B cell (primary cell): ENCODE measurements around the gene CDH13. TPM values are rescaled to one million over a fixed set of nuclear protein-coding genes. Genes with fewer than 3 reads are reported as not detected.

Experiments used
- ATAC-seq: fragments of 200-7000 bp; cut with Tn5 transposase; one replicate; pipeline ENCODE4 v1.10.0; 2021; ENCODE audit warnings: low read depth, mild to moderate bottlenecking, moderate number of reproducible peaks, moderate library complexity
- CTCF ChIA-PET: fragments of 350-600 bp; sonication (Branson Sonifier 250); formaldehyde crosslinking; loops from one replicate; lab custom pipeline; 2021; ENCODE audit warnings: antibody characterized with exemption, inconsistent platforms; lab: Charles Lee
- POLR2A ChIA-PET: fragments of 350-600 bp; sonication (Branson Sonifier 250); formaldehyde crosslinking; loops from one replicate; lab custom pipeline; 2021; ENCODE audit warnings: antibody characterized with exemption; lab: Charles Lee
- DNase-seq: peaks from one replicate; pipeline ENCODE4 v3.0.0; 2013
- H2AFZ ChIP-seq: 2 replicates; pipeline ENCODE4 v1.6.1; 2012; ENCODE audit warnings: mild to moderate bottlenecking, low read depth, low read length; ENCODE audit not compliant: insufficient read depth, poor library complexity, severe bottlenecking
- H3K27ac ChIP-seq, 2 donors: 1 replicate in 1 of 2; 2 replicates in 1 of 2; pipeline ENCODE4 v1.5.1; 2012 to 2013; ENCODE audit warnings: low read length in 2 of 2, mild to moderate bottlenecking in 2 of 2, moderate library complexity in 1 of 2
- H3K27me3 ChIP-seq, 4 experiments: fragments of 200-600 bp in 1 of 4; sonication (generic) in 1 of 4; replicated peaks in 1 of 4; 1 replicate in 2 of 4; 2 replicates in 2 of 4; pipeline versions ENCODE4 v1.6.1 to v1.7.0; 2013 to 2016; ENCODE audit warnings: low read length in 3 of 4, mild to moderate bottlenecking in 2 of 4, mixed read lengths in 1 of 4, moderate library complexity in 1 of 4; ENCODE audit not compliant: insufficient read depth in 4 of 4, control insufficient read depth in 3 of 4; ENCODE audit errors: control extremely low read depth in 1 of 4
- H3K36me3 ChIP-seq, 2 experiments: replicated peaks in 1 of 2; 1 replicate in 1 of 2; 2 replicates in 1 of 2; pipeline versions ENCODE4 v1.6.1 to v1.7.1; 2013; ENCODE audit warnings: low read length in 1 of 2; ENCODE audit not compliant: insufficient read depth in 2 of 2, control insufficient read depth in 1 of 2; ENCODE audit errors: control extremely low read depth in 1 of 2, extremely low read depth in 1 of 2
- H3K4me1 ChIP-seq, 2 donors: fragments of 200-600 bp in 1 of 2; sonication (generic) in 1 of 2; 1 replicate in 1 of 2; 2 replicates in 1 of 2; pipeline versions ENCODE4 v1.5.1 to v1.6.1; 2013 to 2017; ENCODE audit warnings: low read length in 2 of 2; ENCODE audit not compliant: control insufficient read depth in 2 of 2, insufficient read depth in 2 of 2
- H3K4me2 ChIP-seq: replicated peaks from 2 replicates; pipeline ENCODE3; 2012; ENCODE audit warnings: mild to moderate bottlenecking, low read depth, low read length; ENCODE audit not compliant: poor library complexity, severe bottlenecking
- H3K4me3 ChIP-seq, 5 experiments: fragments of 200-600 bp in 1 of 5; sonication (generic) in 1 of 5; 1 replicate in 3 of 5; 2 replicates in 2 of 5; pipeline versions ENCODE4 v1.5.1 to v1.7.0; 2011 to 2016; ENCODE audit warnings: low read length in 4 of 5, mild to moderate bottlenecking in 4 of 5, low read depth in 2 of 5, control low read depth in 1 of 5, moderate library complexity in 1 of 5; ENCODE audit not compliant: insufficient read depth in 1 of 5; ENCODE audit errors: control extremely low read depth in 1 of 5, extremely low read depth in 1 of 5
- H3K79me2 ChIP-seq: fragments of 200-600 bp; sonication (generic); one replicate; pipeline ENCODE4 v1.6.0; 2016; ENCODE audit warnings: low read length; ENCODE audit not compliant: control insufficient read depth, insufficient read depth
- H3K9ac ChIP-seq: fragments of 200-600 bp; sonication (generic); 2 replicates; pipeline ENCODE4 v1.6.1; 2017; ENCODE audit warnings: mild to moderate bottlenecking, low read length, moderate library complexity
- H3K9me3 ChIP-seq, 3 donors: one replicate each; pipeline versions ENCODE4 v1.6.1 to v1.7.1; 2013; ENCODE audit warnings: low read length in 2 of 3; ENCODE audit not compliant: control insufficient read depth in 2 of 3, insufficient read depth in 1 of 3; ENCODE audit errors: control extremely low read depth in 1 of 3
- H4K20me1 ChIP-seq: 2 replicates; pipeline ENCODE4 v1.6.0; 2012; ENCODE audit warnings: mild to moderate bottlenecking, low read length; ENCODE audit not compliant: insufficient read depth, control insufficient read depth, poor library complexity, severe bottlenecking
- H3K27ac Mint-ChIP-seq: one replicate; pipeline ENCODE4 v1.8.0; 2021; ENCODE audit warnings: mixed read lengths
- H3K27me3 Mint-ChIP-seq: one replicate; pipeline ENCODE4 v1.8.0; 2021; ENCODE audit warnings: mixed read lengths
- H3K4me1 Mint-ChIP-seq: one replicate; pipeline ENCODE4 v1.8.0; 2021; ENCODE audit warnings: mixed read lengths
- H3K4me3 Mint-ChIP-seq: one replicate; pipeline ENCODE4 v1.8.0; 2021; ENCODE audit warnings: mixed read lengths
- H3K9me3 Mint-ChIP-seq: one replicate; pipeline ENCODE4 v1.8.0; 2022; ENCODE audit warnings: mixed read lengths; ENCODE audit not compliant: insufficient read depth
- CTCF ChIP-seq: fragments of 200-600 bp; IDR thresholded peaks from one replicate; pipeline ENCODE4 v1.8.0; 2022; ENCODE audit warnings: antibody characterized with exemption, mild to moderate bottlenecking
- EZH2 ChIP-seq: IDR thresholded peaks from 2 replicates; pipeline ENCODE4 v1.6.1; 2012; ENCODE audit warnings: borderline replicate concordance, low read depth, mild to moderate bottlenecking, moderate library complexity, low read length; ENCODE audit not compliant: insufficient read depth, poor library complexity, severe bottlenecking
- WGBS: methylation state at CpG from one replicate; pipeline ENCODE4 v1.1.5; 2013; ENCODE audit warnings: missing lambda C conversion rate; ENCODE audit not compliant: insufficient coverage; 5-methylcytosine and 5-hydroxymethylcytosine counted together
- intact Hi-C: fragments of 100-400 bp; cut with micrococcal nuclease; formaldehyde crosslinking; loops from one replicate; pipeline ENCODE4 v1.10.0; 2022
- polyA plus RNA-seq: library from polyadenylated mRNA; depleted of rRNA; stranded (reverse); fragments of >200 nt; gene quantifications from 2 replicates; pipeline ENCODE4 v1.2.3, GENCODE V29; 2012
- total RNA-seq, 2 donors: library from RNA; stranded (reverse); fragments of 120-200 nt in 1 of 2; gene quantifications; 1 replicate in 1 of 2; 2 replicates in 1 of 2; pipeline versions ENCODE4 v1.2.3 to v1.2.4, GENCODE V29; 2013 to 2022

The CDH13 gene
- total and polyA plus RNA-seq, 2 donors (not counting 1 experiment from before 2014, with no cell fraction given), result not detected

DNA sequence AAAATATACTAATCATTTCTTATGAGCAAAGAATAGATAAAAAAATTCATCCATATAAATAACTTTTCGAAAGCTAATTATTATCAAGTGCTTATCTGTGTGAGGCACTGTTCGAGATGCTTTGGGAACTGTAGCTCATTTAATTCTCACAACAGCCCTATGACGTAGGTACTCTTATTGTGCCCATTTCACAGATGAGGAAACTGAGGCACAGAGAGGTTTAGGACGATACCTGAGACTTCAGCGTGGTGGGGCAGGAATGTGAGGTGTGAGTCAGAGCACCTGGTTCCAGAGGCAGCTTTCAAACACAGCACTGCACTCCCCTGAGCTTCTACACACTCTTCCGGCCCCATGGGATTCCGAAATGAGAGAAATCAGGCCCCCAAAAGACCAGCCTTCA is 995.2 kb downstream of the CDH13 start:
- peaks cover 5% of the 10 kb centered on the region for H3K27me3 Mint-ChIP-seq
- H3K4me1 Mint-ChIP-seq, result no peaks in the 10 kb centered on the region
- 84% methylated on average over 6 of the region's 7 CpGs for WGBS
- Histone ChIP-seq H3K27me3 (no peaks in the 10 kb centered on the region), H2AFZ (no peak overlapping the region), H3K79me2 (no peaks in the 10 kb centered on the region), H3K9ac (no peak overlapping the region), H3K4me2 (no peak overlapping the region), H3K9me3 (no peaks in the 10 kb centered on the region), H3K4me1 (no peaks in the 10 kb centered on the region), H3K27ac (no peak overlapping the region), H3K4me3 (no peak overlapping the region), H3K36me3 (no peaks in the 10 kb centered on the region), H4K20me1 (no peaks in the 10 kb centered on the region)
- no peaks in the 10 kb centered on the region for H3K9me3 Mint-ChIP-seq
- intact Hi-C loops, result no loop called here
- ChIA-PET CTCF (interaction anchor here (0.7 kb wide), 1 partner anchor 206 kb away, joined by 4 read pairs; no protein-coding TSS in a partner anchor), POLR2A (no interaction called here)
- DNase-seq (no peak), ATAC-seq (no peak)
- no peak overlapping the region for H3K4me3 Mint-ChIP-seq
- TF ChIP-seq EZH2 (no peak), CTCF (no peak)
- no peak overlapping the region for H3K27ac Mint-ChIP-seq

GRCh38 chr16:83623091-83623730 is 996.4 kb downstream of the CDH13 start:
- no peak for ATAC-seq
- WGBS, result 79% methylated on average over 17 of the region's 17 CpGs
- DNase-seq, result no peak
- H3K9me3 ChIP-seq, result no peaks in the 10 kb centered on the region
- no peaks in the 10 kb centered on the region for H3K79me2 ChIP-seq
- Mint-ChIP-seq H3K4me1 (no peaks in the 10 kb centered on the region), H3K4me3 (no peak overlapping the region), H3K9me3 (no peaks in the 10 kb centered on the region), H3K27me3 (peaks cover 5% of the 10 kb centered on the region), H3K27ac (no peak overlapping the region)
- H4K20me1 ChIP-seq, result no peaks in the 10 kb centered on the region
- TF ChIP-seq EZH2 (no peak), CTCF (no peak)
- H3K4me2 ChIP-seq, result no peak overlapping the region
- CTCF ChIA-PET, result interaction anchor here (0.6 kb wide), 1 partner anchor 177 kb away, joined by 3 read pairs; no protein-coding TSS in a partner anchor
- no peaks in the 10 kb centered on the region for H3K4me1 ChIP-seq
- H3K9ac ChIP-seq, result no peak overlapping the region
- POLR2A ChIA-PET, result no interaction called here
- H3K4me3 ChIP-seq, result no peak overlapping the region
- H3K27ac ChIP-seq, result no peak overlapping the region
- no peaks in the 10 kb centered on the region for H3K36me3 ChIP-seq
- H2AFZ ChIP-seq, result no peak overlapping the region
- intact Hi-C loops, result no loop called here
- no peaks in the 10 kb centered on the region for H3K27me3 ChIP-seq
